Stomach (tissue), 4 donors: ENCODE results near the gene HLA-DMA.

Source experiments
- POLR2A ChIP-seq, 4 donors: fragments of 450-650 bp; IDR thresholded peaks; one replicate each; pipeline ENCODE4 v1.6.1; 2016; ENCODE audit warnings: antibody characterized with exemption in 4 of 4, control low read depth in 2 of 4, mild to moderate bottlenecking in 1 of 4, moderate library complexity in 1 of 4
- POLR2AphosphoS5 ChIP-seq, 3 donors: sonication (generic); formaldehyde crosslinking; IDR thresholded peaks; one replicate each; pipeline ENCODE4 v1.6.1; 2016; ENCODE audit warnings: antibody characterized with exemption in 3 of 3
- TF ChIP-seq, protein P1 (sequence below), 7 experiments: fragments of 450-650 bp in 4 of 7; fragments of 200-600 bp in 3 of 7; sonication (generic) in 3 of 7; IDR thresholded peaks; one replicate each; pipeline ENCODE4 v1.5.1; 2016 to 2019; ENCODE audit warnings: antibody characterized with exemption in 7 of 7, control low read depth in 2 of 7, mild to moderate bottlenecking in 1 of 7

DNA sequence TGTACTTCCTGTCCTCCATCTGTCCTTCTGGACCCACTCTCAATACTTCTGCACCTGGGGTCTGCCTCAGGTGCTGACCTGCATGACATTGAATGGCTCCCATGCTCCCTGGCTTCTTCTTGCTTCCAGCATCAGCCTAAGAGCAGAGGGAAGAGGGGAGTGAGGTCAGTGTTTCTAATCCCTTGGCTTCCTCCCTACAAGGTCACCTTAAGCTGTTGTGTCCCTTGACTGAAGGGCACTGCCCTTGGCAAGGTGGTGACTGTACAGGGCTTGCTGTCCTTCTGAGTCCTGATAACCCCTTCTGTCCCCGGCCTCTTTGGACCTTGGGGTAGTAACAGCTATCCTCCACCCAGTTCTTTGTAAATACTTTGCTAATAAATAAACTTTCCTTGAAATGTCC, 21.7 kb downstream of the HLA-DMA start:
- TF ChIP-seq, protein P1, sequence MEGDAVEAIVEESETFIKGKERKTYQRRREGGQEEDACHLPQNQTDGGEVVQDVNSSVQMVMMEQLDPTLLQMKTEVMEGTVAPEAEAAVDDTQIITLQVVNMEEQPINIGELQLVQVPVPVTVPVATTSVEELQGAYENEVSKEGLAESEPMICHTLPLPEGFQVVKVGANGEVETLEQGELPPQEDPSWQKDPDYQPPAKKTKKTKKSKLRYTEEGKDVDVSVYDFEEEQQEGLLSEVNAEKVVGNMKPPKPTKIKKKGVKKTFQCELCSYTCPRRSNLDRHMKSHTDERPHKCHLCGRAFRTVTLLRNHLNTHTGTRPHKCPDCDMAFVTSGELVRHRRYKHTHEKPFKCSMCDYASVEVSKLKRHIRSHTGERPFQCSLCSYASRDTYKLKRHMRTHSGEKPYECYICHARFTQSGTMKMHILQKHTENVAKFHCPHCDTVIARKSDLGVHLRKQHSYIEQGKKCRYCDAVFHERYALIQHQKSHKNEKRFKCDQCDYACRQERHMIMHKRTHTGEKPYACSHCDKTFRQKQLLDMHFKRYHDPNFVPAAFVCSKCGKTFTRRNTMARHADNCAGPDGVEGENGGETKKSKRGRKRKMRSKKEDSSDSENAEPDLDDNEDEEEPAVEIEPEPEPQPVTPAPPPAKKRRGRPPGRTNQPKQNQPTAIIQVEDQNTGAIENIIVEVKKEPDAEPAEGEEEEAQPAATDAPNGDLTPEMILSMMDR (IDR thresholded peaks at IDR 0.05) = no peak
- TF ChIP-seq POLR2A (IDR thresholded peaks at IDR 0.05) (no peak), POLR2AphosphoS5 (IDR thresholded peaks at IDR 0.05) (no peak)
